T-helper 22 cell (primary cell): ENCODE data around the gene FLT3.
"Not testable (repeated sequence)": the region's sequence is repeated elsewhere in the genome, so short reads cannot be mapped to it uniquely, and the experiment has no call there.

Experiments used
- DNase-seq: peaks from one replicate; pipeline ENCODE4 v3.0.0-alpha.2; 2020; ENCODE audit warnings: low read depth

The FLT3 gene

GRCh38 chr13:27971776-27972477, 128.4 kb downstream of the FLT3 start:
- DNase-seq: no peak

- no peak for DNase-seq
Measured at GRCh38 chr13:27971236-27971645, 129.1 kb downstream of the FLT3 start.

GRCh38 chr13:27970382-27971235, 129.8 kb downstream of the FLT3 start:
- no peak for DNase-seq

- DNase-seq: no peak
Measured at GRCh38 chr13:27969866-27970229, 130.5 kb downstream of the FLT3 start.

- no peak for DNase-seq
Measured at GRCh38 chr13:27969082-27969865, 131.1 kb downstream of the FLT3 start, which contains the start of gene CDX2. Gene CDX2, minus strand, starts transcription at chr13:27969315. Its CDS starts 309 bp downstream, at chr13:27969006.

- DNase-seq: no peak
Measured at GRCh38 chr13:27968316-27969081, 131.9 kb downstream of the FLT3 start.

- no peak for DNase-seq
Measured at GRCh38 chr13:27967736-27968315, 132.6 kb downstream of the FLT3 start.

- no peak for DNase-seq
Measured at GRCh38 chr13:27967203-27967735, 133.1 kb downstream of the FLT3 start.

- DNase-seq: no peak
Measured at GRCh38 chr13:27966641-27967202, 133.7 kb downstream of the FLT3 start.

GRCh38 chr13:27965740-27966640, 134.4 kb downstream of the FLT3 start:
- no peak for DNase-seq

- no peak for DNase-seq
Measured at GRCh38 chr13:27965343-27965739, 135.0 kb downstream of the FLT3 start.

- no peak for DNase-seq
Measured at GRCh38 chr13:27964741-27965323, 135.5 kb downstream of the FLT3 start.

GRCh38 chr13:27964206-27964605, 136.2 kb downstream of the FLT3 start:
- not testable (repeated sequence) for DNase-seq

- no peak for DNase-seq
Measured at GRCh38 chr13:27963491-27963890, 136.9 kb downstream of the FLT3 start.

- no peak for DNase-seq
Measured at GRCh38 chr13:27962982-27963381, 137.4 kb downstream of the FLT3 start.

GRCh38 chr13:27962128-27962841, 138.1 kb downstream of the FLT3 start:
- no peak for DNase-seq

- DNase-seq: no peak
Measured at GRCh38 chr13:27961227-27962085, 138.9 kb downstream of the FLT3 start.
